22Rv1 (cell line): ENCODE data around the gene SLC18B1.

Experiments
- H3K27ac ChIP-seq: fragments of 450-650 bp; 2 replicates; pipeline ENCODE4 v1.5.1; 2017
- CTCF ChIP-seq: fragments of 450-650 bp; IDR thresholded peaks from 2 replicates; pipeline ENCODE4 v1.5.1; 2017; ENCODE audit warnings: mild to moderate bottlenecking
- ZFX ChIP-seq: fragments of 450-650 bp; IDR thresholded peaks from 2 replicates; pipeline ENCODE4 v1.6.1; 2017; ENCODE audit warnings: antibody characterized with exemption, borderline replicate concordance

The SLC18B1 gene

GRCh38 chr6:132751828-132752227, 46.6 kb downstream of the SLC18B1 start:
- H3K27ac ChIP-seq = no peak overlapping the region
- TF ChIP-seq CTCF (no peak), ZFX (no peak)

GRCh38 chr6:132751306-132751705, 47.1 kb downstream of the SLC18B1 start:
- H3K27ac ChIP-seq = no peak overlapping the region
- no peak for TF ChIP-seq CTCF
- no peak for TF ChIP-seq ZFX

- no peak for TF ChIP-seq CTCF
- no peak for TF ChIP-seq ZFX
- H3K27ac ChIP-seq = no peak overlapping the region
These were observed 47.8 kb downstream of the SLC18B1 start for GRCh38 chr6:132750455-132751248.

GRCh38 chr6:132749111-132749510, 49.3 kb downstream of the SLC18B1 start:
- TF ChIP-seq ZFX = no peak
- TF ChIP-seq CTCF = no peak
- H3K27ac ChIP-seq = no peak overlapping the region

- TF ChIP-seq CTCF (no peak), ZFX (no peak)
- no peak overlapping the region for H3K27ac ChIP-seq
These were observed 50.0 kb downstream of the SLC18B1 start for GRCh38 chr6:132748446-132748845.

- H3K27ac ChIP-seq = no peak overlapping the region
- TF ChIP-seq ZFX (no peak), CTCF (no peak)
These were observed 52.4 kb downstream of the SLC18B1 start for GRCh38 chr6:132746048-132746447.

- H3K27ac ChIP-seq = no peak overlapping the region
- TF ChIP-seq ZFX = no peak
- no peak for TF ChIP-seq CTCF
These were observed 55.9 kb downstream of the SLC18B1 start for GRCh38 chr6:132742495-132742894.
